Smooth muscle cell (in vitro differentiated cells): Measurements from ENCODE around the gene RBM19. TPM values are rescaled to one million over a fixed set of nuclear protein-coding genes. Genes with fewer than 3 reads are reported as not detected.
A peak's percentile ranks its signal among the peaks of the same experiment; 100 is the strongest.

Experiments used
- DNase-seq: peaks from one replicate; lab custom pipeline; 2025; ENCODE audit not compliant: unreplicated experiment; lab: John Stamatoyannopoulos, UW
- H2AFZ ChIP-seq: fragments of 200-600 bp; sonication (generic); 2 replicates; pipeline ENCODE4 v1.6.0; 2016; ENCODE audit warnings: antibody characterized with exemption, low read depth, mild to moderate bottlenecking
- H3F3A ChIP-seq: fragments of 200-600 bp; sonication (generic); 2 replicates; pipeline ENCODE4 v1.6.0; 2017; ENCODE audit warnings: antibody characterized with exemption, low read depth
- H3K27ac ChIP-seq: fragments of 200-600 bp; sonication (generic); 2 replicates; pipeline ENCODE4 v1.5.1; 2016; ENCODE audit warnings: low read depth, mild to moderate bottlenecking
- H3K27me3 ChIP-seq: fragments of 200-600 bp; sonication (generic); 2 replicates; pipeline ENCODE4 v1.6.1; 2016; ENCODE audit warnings: low read depth, mild to moderate bottlenecking
- H3K36me3 ChIP-seq: fragments of 200-600 bp; sonication (generic); 2 replicates; pipeline ENCODE4 v1.5.1; 2016; ENCODE audit warnings: low read depth
- H3K4me1 ChIP-seq: fragments of 200-600 bp; sonication (generic); 2 replicates; pipeline ENCODE4 v1.5.1; 2016; ENCODE audit warnings: low read depth
- H3K4me2 ChIP-seq: fragments of 200-600 bp; sonication (generic); 2 replicates; pipeline ENCODE4 v1.6.0; 2016; ENCODE audit warnings: mild to moderate bottlenecking
- H3K4me3 ChIP-seq: fragments of 200-600 bp; sonication (generic); 2 replicates; pipeline ENCODE4 v1.5.1; 2016; ENCODE audit warnings: mild to moderate bottlenecking
- H3K79me2 ChIP-seq: fragments of 200-600 bp; sonication (generic); 2 replicates; pipeline ENCODE4 v1.6.0; 2016; ENCODE audit warnings: low read depth, mild to moderate bottlenecking
- H3K9ac ChIP-seq: fragments of 200-600 bp; sonication (generic); 2 replicates; pipeline ENCODE4 v1.6.0; 2016; ENCODE audit warnings: low read depth
- H3K9me3 ChIP-seq: fragments of 200-600 bp; sonication (generic); replicated peaks from 2 replicates; pipeline ENCODE4 v1.5.1; 2016; ENCODE audit warnings: low read depth
- H4K20me1 ChIP-seq: fragments of 200-600 bp; sonication (generic); 2 replicates; pipeline ENCODE4 v1.6.0; 2016; ENCODE audit warnings: low read depth
- CTCF ChIP-seq: fragments of 200-600 bp; sonication (generic); IDR thresholded peaks from 2 replicates; pipeline ENCODE4 v1.5.1; 2017; ENCODE audit warnings: borderline replicate concordance, mild to moderate bottlenecking, antibody characterized with exemption; ENCODE audit not compliant: insufficient read depth, poor library complexity, severe bottlenecking
- WGBS: methylation state at CpG from one replicate; pipeline ENCODE4 v1.1.7; 2016; ENCODE audit warnings: low lambda C conversion rate; 5-methylcytosine and 5-hydroxymethylcytosine counted together
- polyA plus RNA-seq: library from polyadenylated mRNA; unstranded; fragments of >200 nt; fragmentation: Nextera tagmentation; extraction: Ambion mirVana; gene quantifications from 2 replicates; pipeline ENCODE4 v1.2.1, GENCODE V29; 2016
- total RNA-seq: library from RNA; depleted of rRNA; stranded (reverse); fragments of >200 nt; gene quantifications from 2 replicates; pipeline ENCODE4 v1.2.3, GENCODE V29; 2014

Gene RBM19
- total and polyA plus RNA-seq, 2 experiments from 2014 or later: 12.8 to 15.9 TPM

GRCh38 chr12:113935459-113935858 lies 30.7 kb downstream of the RBM19 start:
- TF ChIP-seq CTCF: no peak
- 56% methylated on average over 6 of the region's 6 CpGs for WGBS
- H2AFZ ChIP-seq: no peak overlapping the region
- peaks cover 23% of the 10 kb centered on the region for H3K4me1 ChIP-seq
- no peak overlapping the region for H3K4me3 ChIP-seq
- H3K79me2 ChIP-seq: no peaks in the 10 kb centered on the region
- H3K27ac ChIP-seq: peak overlapping the region; percentile 97
- no peak for DNase-seq
- H3K36me3 ChIP-seq: no peaks in the 10 kb centered on the region
- peaks cover 9% of the 10 kb centered on the region for H3F3A ChIP-seq
- no peak overlapping the region for H3K4me2 ChIP-seq
- H3K9ac ChIP-seq: peak overlapping the region; percentile 17
- H4K20me1 ChIP-seq: no peaks in the 10 kb centered on the region
- no peaks in the 10 kb centered on the region for H3K27me3 ChIP-seq
- no peaks in the 10 kb centered on the region for H3K9me3 ChIP-seq

GRCh38 chr12:113934946-113935345 lies 31.2 kb downstream of the RBM19 start:
- DNase-seq: no peak
- Histone ChIP-seq H3K4me3 (no peak overlapping the region), H3K9ac (peak overlapping the region; percentile 17), H4K20me1 (no peaks in the 10 kb centered on the region), H2AFZ (no peak overlapping the region), H3K27ac (peak overlapping the region; percentile 97), H3K9me3 (no peaks in the 10 kb centered on the region), H3K4me2 (no peak overlapping the region), H3K79me2 (no peaks in the 10 kb centered on the region), H3K4me1 (peaks cover 23% of the 10 kb centered on the region), H3K36me3 (no peaks in the 10 kb centered on the region), H3K27me3 (no peaks in the 10 kb centered on the region), H3F3A (peaks cover 9% of the 10 kb centered on the region)
- WGBS: 91% methylated on average over 9 of the region's 9 CpGs
- no peak for TF ChIP-seq CTCF

- no peak for DNase-seq
- no peaks in the 10 kb centered on the region for H4K20me1 ChIP-seq
- no peaks in the 10 kb centered on the region for H3K79me2 ChIP-seq
- no peaks in the 10 kb centered on the region for H3K9me3 ChIP-seq
- H3K27me3 ChIP-seq: no peaks in the 10 kb centered on the region
- H2AFZ ChIP-seq: no peak overlapping the region
- H3K27ac ChIP-seq: peak overlapping the region; percentile 97
- no peak overlapping the region for H3K4me2 ChIP-seq
- H3F3A ChIP-seq: peaks cover 9% of the 10 kb centered on the region
- no peak overlapping the region for H3K4me3 ChIP-seq
- no peaks in the 10 kb centered on the region for H3K36me3 ChIP-seq
- no peak for TF ChIP-seq CTCF
- 97% methylated on average over 14 of the region's 14 CpGs for WGBS
- H3K9ac ChIP-seq: peak overlapping the region; percentile 51
- H3K4me1 ChIP-seq: peaks cover 30% of the 10 kb centered on the region
Observed at GRCh38 chr12:113934060-113934814, 31.9 kb downstream of the RBM19 start.

- peak; percentile 62 for DNase-seq
- H3K27me3 ChIP-seq: no peaks in the 10 kb centered on the region
- H3K79me2 ChIP-seq: no peaks in the 10 kb centered on the region
- no peaks in the 10 kb centered on the region for H3K36me3 ChIP-seq
- WGBS: 35% methylated on average over 18 of the region's 18 CpGs
- peaks cover 9% of the 10 kb centered on the region for H3F3A ChIP-seq
- H3K4me2 ChIP-seq: peak overlapping the region; percentile 58
- peak overlapping the region; percentile 97 for H3K27ac ChIP-seq
- H3K9me3 ChIP-seq: no peaks in the 10 kb centered on the region
- TF ChIP-seq CTCF: no peak
- H3K4me3 ChIP-seq: no peak overlapping the region
- H3K4me1 ChIP-seq: peaks cover 37% of the 10 kb centered on the region
- peak overlapping the region; percentile 85 for H3K9ac ChIP-seq
- H2AFZ ChIP-seq: no peak overlapping the region
- no peaks in the 10 kb centered on the region for H4K20me1 ChIP-seq
Observed at GRCh38 chr12:113933201-113933786, 32.8 kb downstream of the RBM19 start.
